ENCODE results near the gene ADAMTS14.
"Not testable (repeated sequence)": the region's sequence is repeated elsewhere in the genome, so short reads cannot be mapped to it uniquely, and the experiment has no call there.

ADAMTS14 gene

GRCh38 chr10:70664702-70665195 lies 7.6 kb upstream of the ADAMTS14 start:
- no peak for DNase-seq
- Histone ChIP-seq H4K20me1 (ENCODE audit: insufficient read depth, low read length) (no peaks in the 10 kb centered on the region), H3K4me2 (ENCODE audit: low read depth, low read length) (no peak overlapping the region), H3F3A (ENCODE audit: insufficient read depth, low read length) (no peaks in the 10 kb centered on the region), H3K4me1 (ENCODE audit: low read length) (no peaks in the 10 kb centered on the region), H3K9me2 (replicated peaks; ENCODE audit: insufficient read depth, low read length) (no peaks in the 10 kb centered on the region), H3K79me2 (ENCODE audit: low read length) (no peaks in the 10 kb centered on the region), H3K27me3 (replicated peaks; ENCODE audit: insufficient read depth, low read length) (no peaks in the 10 kb centered on the region), H3K9ac (ENCODE audit: low read length) (no peak overlapping the region), H2AFZ (ENCODE audit: low read length) (no peak overlapping the region), H3K36me3 (replicated peaks; ENCODE audit: insufficient read depth, low read length) (no peaks in the 10 kb centered on the region), H3K9me3 (replicated peaks; ENCODE audit: insufficient read depth, low read length) (no peaks in the 10 kb centered on the region), H3K4me3 (ENCODE audit: low read length) (no peak overlapping the region), H3K27ac (ENCODE audit: low read length) (no peak overlapping the region)
- TF ChIP-seq CTCF (IDR thresholded peaks at IDR 0.05; ENCODE audit: low read length) (no peak), EZH2phosphoT487 (IDR thresholded peaks at IDR 0.05; ENCODE audit: low read length) (no peak), EZH2 (optimal IDR thresholded peaks at IDR 0.05; ENCODE audit: low read depth, low read length) (no peak)

- no peak overlapping the region for H3K4me2 ChIP-seq (ENCODE audit: low read depth, low read length)
Measured at GRCh38 chr10:70666960-70667798, 5.1 kb upstream of the ADAMTS14 start.

GRCh38 chr10:70667818-70668217 lies 4.5 kb upstream of the ADAMTS14 start:
- DNase-seq; H3K79me2 ChIP-seq (ENCODE audit: low read length); H3K4me2 ChIP-seq (ENCODE audit: low read depth, low read length); H4K20me1 ChIP-seq (ENCODE audit: insufficient read depth, low read length); H3K9ac ChIP-seq (ENCODE audit: low read length); H3F3A ChIP-seq (ENCODE audit: insufficient read depth, low read length); H2AFZ ChIP-seq (ENCODE audit: low read length); H3K27ac ChIP-seq (ENCODE audit: low read length); H3K9me3 ChIP-seq (replicated peaks; ENCODE audit: insufficient read depth, low read length); H3K4me3 ChIP-seq (ENCODE audit: low read length); H3K9me2 ChIP-seq (replicated peaks; ENCODE audit: insufficient read depth, low read length); H3K27me3 ChIP-seq (replicated peaks; ENCODE audit: insufficient read depth, low read length); H3K36me3 ChIP-seq (replicated peaks; ENCODE audit: insufficient read depth, low read length); H3K4me1 ChIP-seq (ENCODE audit: low read length): not testable (repeated sequence)

More at GRCh38 chr10:70666960-70667798, 5.1 kb upstream of the ADAMTS14 start:
- TF ChIP-seq EZH2phosphoT487 (IDR thresholded peaks at IDR 0.05; ENCODE audit: low read length) (no peak), EZH2 (optimal IDR thresholded peaks at IDR 0.05; ENCODE audit: low read depth, low read length) (no peak), CTCF (IDR thresholded peaks at IDR 0.05; ENCODE audit: low read length) (no peak)
- no peaks in the 10 kb centered on the region for H3K36me3 ChIP-seq (replicated peaks; ENCODE audit: insufficient read depth, low read length)
- no peak overlapping the region for H2AFZ ChIP-seq (ENCODE audit: low read length)
- H3K9me3 ChIP-seq (replicated peaks; ENCODE audit: insufficient read depth, low read length): no peaks in the 10 kb centered on the region
- H3K4me1 ChIP-seq (ENCODE audit: low read length): no peaks in the 10 kb centered on the region
- no peak overlapping the region for H3K27ac ChIP-seq (ENCODE audit: low read length)
- H3K9ac ChIP-seq (ENCODE audit: low read length): no peak overlapping the region
- DNase-seq: no peak
- no peak overlapping the region for H3K4me3 ChIP-seq (ENCODE audit: low read length)
- no peaks in the 10 kb centered on the region for H3K9me2 ChIP-seq (replicated peaks; ENCODE audit: insufficient read depth, low read length)
- H3F3A ChIP-seq (ENCODE audit: insufficient read depth, low read length): 0 out of 2 replicates have a peak, but pooled peaks cover 3% of the 10 kb centered on the region
- H3K79me2 ChIP-seq (ENCODE audit: low read length): no peaks in the 10 kb centered on the region
- no peaks in the 10 kb centered on the region for H4K20me1 ChIP-seq (ENCODE audit: insufficient read depth, low read length)
- H3K27me3 ChIP-seq (replicated peaks; ENCODE audit: insufficient read depth, low read length): peaks cover 5% of the 10 kb centered on the region; the same call in 1 of the 2 replicates

GRCh38 chr10:70668454-70668970 lies 3.8 kb upstream of the ADAMTS14 start:
- Histone ChIP-seq H3K4me3 (ENCODE audit: low read length) (no peak overlapping the region), H2AFZ (ENCODE audit: low read length) (no peak overlapping the region), H3K4me2 (ENCODE audit: low read depth, low read length) (no peak overlapping the region), H3K4me1 (ENCODE audit: low read length) (no peaks in the 10 kb centered on the region), H3K79me2 (ENCODE audit: low read length) (no peaks in the 10 kb centered on the region), H3K27me3 (replicated peaks; ENCODE audit: insufficient read depth, low read length) (peaks cover 13% of the 10 kb centered on the region), H3K9me3 (replicated peaks; ENCODE audit: insufficient read depth, low read length) (no peaks in the 10 kb centered on the region), H3F3A (ENCODE audit: insufficient read depth, low read length) (0 out of 2 replicates have a peak, but pooled peaks cover 3% of the 10 kb centered on the region), H3K9me2 (replicated peaks; ENCODE audit: insufficient read depth, low read length) (no peaks in the 10 kb centered on the region), H4K20me1 (ENCODE audit: insufficient read depth, low read length) (no peaks in the 10 kb centered on the region), H3K27ac (ENCODE audit: low read length) (no peak overlapping the region), H3K9ac (ENCODE audit: low read length) (no peak overlapping the region), H3K36me3 (replicated peaks; ENCODE audit: insufficient read depth, low read length) (no peaks in the 10 kb centered on the region)
- TF ChIP-seq EZH2 (optimal IDR thresholded peaks at IDR 0.05; ENCODE audit: low read depth, low read length) (no peak), EZH2phosphoT487 (IDR thresholded peaks at IDR 0.05; ENCODE audit: low read length) (no peak), CTCF (IDR thresholded peaks at IDR 0.05; ENCODE audit: low read length) (no peak)
- no peak for DNase-seq
